ENCODE data around the gene ZNF341.

ZNF341 gene

DNA sequence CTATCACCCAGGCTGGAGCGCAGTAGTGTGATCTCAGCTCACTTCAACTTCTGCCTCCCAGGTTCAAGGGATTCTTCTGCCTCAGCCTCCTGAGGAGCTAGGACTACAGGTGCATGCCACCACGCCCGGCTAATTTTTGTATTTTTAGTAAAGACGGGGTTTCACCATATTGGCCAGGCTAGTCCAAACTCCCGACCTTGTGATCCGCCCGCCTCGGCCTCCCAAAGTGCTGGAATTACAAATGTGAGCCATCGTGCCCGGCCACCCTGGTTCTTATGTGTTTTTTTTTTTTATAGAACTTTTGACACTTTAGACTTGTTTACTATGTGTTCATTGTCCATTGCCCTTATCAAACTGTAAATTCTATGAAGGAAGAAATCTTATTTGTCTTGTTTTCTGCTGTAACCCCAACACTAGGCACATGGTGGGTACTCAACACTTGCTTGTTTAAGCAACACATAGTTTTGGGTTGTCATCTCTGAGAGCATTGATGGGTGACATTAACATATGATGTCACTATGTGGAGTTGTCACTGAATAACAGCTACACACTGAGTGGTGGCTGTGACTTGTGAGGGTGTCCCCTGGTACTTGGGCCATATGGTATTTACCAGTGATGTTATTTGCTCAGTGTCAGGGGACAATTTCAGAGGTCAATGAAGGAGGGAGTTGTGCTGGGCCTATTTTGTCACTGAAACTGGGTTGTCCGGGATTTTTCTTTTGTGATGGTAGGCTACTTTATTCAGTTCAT is 10.2 kb upstream of the ZNF341 start:
- WGBS, 2 donors (ENCODE audit: extremely low coverage in 2 of 2, insufficient read length in 2 of 2, insufficient replicate concordance in 1 of 2), result no CpG with 5 or more reads among the region's 11 CpGs
- no peak overlapping the region for H4K8ac ChIP-seq (ENCODE audit: low read depth, low read length)
- H2AK5ac ChIP-seq (ENCODE audit: low read depth, low read length), result no peak overlapping the region
- no peak overlapping the region for H3K27ac ChIP-seq (replicated peaks; ENCODE audit: low read length)
- no peaks in the 10 kb centered on the region for H3K27me3 ChIP-seq (ENCODE audit: control insufficient read depth in 3 of 3, insufficient read depth in 3 of 3, low read depth in 1 of 3, low read length in 3 of 3)
- no peak overlapping the region for H3K18ac ChIP-seq (ENCODE audit: low read length)
- H2BK120ac ChIP-seq (ENCODE audit: low read depth, low read length), result no peak overlapping the region
- H3K9me3 ChIP-seq (replicated peaks in 1 of 2; ENCODE audit: control insufficient read depth in 2 of 2, insufficient read depth in 1 of 2, low read depth in 1 of 2, low read length in 2 of 2), result peaks cover 0 to 2% of the 10 kb centered on the region in 2 donors
- H3K14ac ChIP-seq (ENCODE audit: low read length), result no peak overlapping the region
- no peak for DNase-seq (ENCODE audit: low spot score)
- H2BK5ac ChIP-seq (ENCODE audit: low read length), result no peak overlapping the region
- H3K36me3 ChIP-seq (replicated peaks in 1 of 2; ENCODE audit: control insufficient read depth in 2 of 2, insufficient read depth in 2 of 2, low read length in 2 of 2), result no peaks in the 10 kb centered on the region
- H3K4ac ChIP-seq (ENCODE audit: low read length), result peak overlapping the region; percentile 76
- H3K23ac ChIP-seq (ENCODE audit: low read depth, low read length, poor library complexity), result no peak overlapping the region
- no peak overlapping the region for H2AFZ ChIP-seq (ENCODE audit: low read length)
- no peak overlapping the region for H2BK15ac ChIP-seq (ENCODE audit: low read length)
- no peaks in the 10 kb centered on the region for H3K79me1 ChIP-seq (ENCODE audit: low read depth, low read length)
- no peak overlapping the region for H3K4me2 ChIP-seq (ENCODE audit: insufficient read depth, low read length, poor library complexity, severe bottlenecking)
- H3K4me1 ChIP-seq (ENCODE audit: control insufficient read depth in 2 of 2, insufficient read depth in 1 of 2, low read depth in 1 of 2, low read length in 2 of 2), result peaks cover 0 to 2% of the 10 kb centered on the region in 2 donors
- H2BK12ac ChIP-seq (ENCODE audit: low read length), result no peak overlapping the region
- H4K91ac ChIP-seq (ENCODE audit: low read depth, low read length, poor library complexity), result no peak overlapping the region
- no peak overlapping the region for H3K9ac ChIP-seq (ENCODE audit: low read depth, low read length, poor library complexity)
- H3K4me3 ChIP-seq (ENCODE audit: low read length in 2 of 2), result no peak overlapping the region

DNA sequence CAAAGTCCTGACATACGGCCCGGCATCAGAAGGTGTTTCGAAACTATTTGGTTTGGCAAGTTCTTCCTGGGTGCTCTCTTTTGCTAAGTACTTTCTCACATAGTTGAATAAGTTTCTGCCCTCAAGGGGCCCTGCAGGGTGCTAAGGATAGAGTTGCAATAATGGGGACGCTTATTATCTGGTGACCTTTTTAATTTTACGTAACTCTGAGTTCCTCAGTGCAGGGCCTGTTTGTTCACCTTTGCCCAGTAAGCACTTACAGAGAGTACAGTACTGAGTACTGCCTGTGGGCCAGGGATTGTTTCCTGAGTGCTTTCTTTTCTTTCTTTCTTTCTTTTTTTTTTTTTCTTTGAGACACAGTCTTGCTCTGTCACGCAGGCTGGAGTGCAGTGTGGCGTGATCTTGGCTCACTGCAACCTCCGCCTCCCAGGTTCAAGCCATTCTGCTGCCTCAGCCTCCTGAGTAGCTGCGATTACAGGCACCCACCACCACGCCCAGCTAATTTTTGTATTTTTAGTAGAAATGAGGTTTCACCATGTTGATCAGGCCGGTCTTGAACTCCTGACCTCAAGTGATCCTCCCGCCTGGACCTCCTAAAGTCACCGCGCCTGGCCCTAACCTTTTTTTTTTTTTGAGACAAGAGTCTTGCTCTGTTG is 7.2 kb upstream of the ZNF341 start:
- H2BK12ac ChIP-seq (ENCODE audit: low read length), result no peak overlapping the region
- H3K27me3 ChIP-seq (ENCODE audit: control insufficient read depth in 3 of 3, insufficient read depth in 3 of 3, low read depth in 1 of 3, low read length in 3 of 3), result no peaks in the 10 kb centered on the region
- H3K14ac ChIP-seq (ENCODE audit: low read length), result no peak overlapping the region
- no peak for DNase-seq (ENCODE audit: low spot score)
- H3K79me1 ChIP-seq (ENCODE audit: low read depth, low read length), result no peaks in the 10 kb centered on the region
- no peaks in the 10 kb centered on the region for H3K36me3 ChIP-seq (replicated peaks in 1 of 2; ENCODE audit: control insufficient read depth in 2 of 2, insufficient read depth in 2 of 2, low read length in 2 of 2)
- no peak overlapping the region for H2AK5ac ChIP-seq (ENCODE audit: low read depth, low read length)
- H2BK15ac ChIP-seq (ENCODE audit: low read length), result no peak overlapping the region
- no peak overlapping the region for H4K8ac ChIP-seq (ENCODE audit: low read depth, low read length)
- H3K4me3 ChIP-seq (ENCODE audit: low read length in 2 of 2), result no peak overlapping the region
- H4K91ac ChIP-seq (ENCODE audit: low read depth, low read length, poor library complexity), result no peak overlapping the region
- no peak overlapping the region for H3K4ac ChIP-seq (ENCODE audit: low read length)
- H3K18ac ChIP-seq (ENCODE audit: low read length), result no peak overlapping the region
- no peak overlapping the region for H2BK120ac ChIP-seq (ENCODE audit: low read depth, low read length)
- H2BK5ac ChIP-seq (ENCODE audit: low read length), result no peak overlapping the region
- H3K9me3 ChIP-seq (replicated peaks in 1 of 2; ENCODE audit: control insufficient read depth in 2 of 2, insufficient read depth in 1 of 2, low read depth in 1 of 2, low read length in 2 of 2), result peaks cover 0 to 2% of the 10 kb centered on the region in 2 donors
- H3K9ac ChIP-seq (ENCODE audit: low read depth, low read length, poor library complexity), result no peak overlapping the region
- H3K4me1 ChIP-seq (ENCODE audit: control insufficient read depth in 2 of 2, insufficient read depth in 1 of 2, low read depth in 1 of 2, low read length in 2 of 2), result peaks cover 0 to under 1% of the 10 kb centered on the region in 2 donors
- H2AFZ ChIP-seq (ENCODE audit: low read length), result no peak overlapping the region
- no peak overlapping the region for H3K4me2 ChIP-seq (ENCODE audit: insufficient read depth, low read length, poor library complexity, severe bottlenecking)
- no CpG with 5 or more reads among the region's 14 CpGs for WGBS, 2 donors (ENCODE audit: extremely low coverage in 2 of 2, insufficient read length in 2 of 2, insufficient replicate concordance in 1 of 2)
- H3K27ac ChIP-seq (replicated peaks; ENCODE audit: low read length), result no peak overlapping the region
- no peak overlapping the region for H3K23ac ChIP-seq (ENCODE audit: low read depth, low read length, poor library complexity)

DNA sequence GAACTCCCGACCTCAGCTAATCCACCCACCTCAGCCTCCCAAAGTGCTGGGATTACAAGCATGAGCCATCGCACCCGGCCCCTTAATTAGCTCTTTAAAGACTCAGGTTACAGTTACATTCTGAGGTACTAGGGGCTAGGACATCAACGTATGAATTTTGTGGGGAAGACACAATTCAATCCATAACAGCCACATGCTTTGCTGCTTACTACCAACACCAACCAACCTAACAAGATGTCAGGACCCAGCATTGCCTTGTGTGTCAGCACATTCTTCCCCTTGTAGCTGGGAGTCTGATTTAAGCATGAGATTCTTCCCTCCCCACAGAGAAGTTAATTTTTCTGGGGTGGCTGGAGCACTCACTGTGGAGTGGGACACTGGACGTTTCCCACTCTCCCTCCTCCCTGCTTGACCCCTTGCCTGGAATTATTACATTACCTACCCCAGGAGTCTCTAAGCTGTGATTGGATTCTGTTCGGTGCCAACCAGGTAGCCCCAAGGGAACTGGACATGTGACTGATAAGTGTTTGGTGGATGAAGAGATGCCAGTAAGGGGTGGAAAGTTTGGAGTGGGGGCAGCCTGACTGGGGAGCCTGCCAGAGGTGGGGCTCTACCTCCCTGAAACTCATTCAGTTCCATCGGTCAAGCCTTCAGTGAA is 6.1 kb upstream of the ZNF341 start:
- peaks cover 0 to 2% of the 10 kb centered on the region in 2 donors for H3K9me3 ChIP-seq (replicated peaks in 1 of 2; ENCODE audit: control insufficient read depth in 2 of 2, insufficient read depth in 1 of 2, low read depth in 1 of 2, low read length in 2 of 2)
- H3K4me3 ChIP-seq (ENCODE audit: low read length in 2 of 2), result no peak overlapping the region
- H3K23ac ChIP-seq (ENCODE audit: low read depth, low read length, poor library complexity), result no peak overlapping the region
- WGBS, 2 donors (ENCODE audit: extremely low coverage in 2 of 2, insufficient read length in 2 of 2, insufficient replicate concordance in 1 of 2), result no CpG with 5 or more reads among the region's 7 CpGs
- no peak overlapping the region for H3K14ac ChIP-seq (ENCODE audit: low read length)
- H3K4ac ChIP-seq (ENCODE audit: low read length), result no peak overlapping the region
- H4K8ac ChIP-seq (ENCODE audit: low read depth, low read length), result no peak overlapping the region
- no peak overlapping the region for H3K27ac ChIP-seq (replicated peaks; ENCODE audit: low read length)
- no peak overlapping the region for H2BK120ac ChIP-seq (ENCODE audit: low read depth, low read length)
- DNase-seq (ENCODE audit: low spot score), result no peak
- H3K4me2 ChIP-seq (ENCODE audit: insufficient read depth, low read length, poor library complexity, severe bottlenecking), result no peak overlapping the region
- no peak overlapping the region for H2AFZ ChIP-seq (ENCODE audit: low read length)
- no peak overlapping the region for H2BK15ac ChIP-seq (ENCODE audit: low read length)
- H2BK12ac ChIP-seq (ENCODE audit: low read length), result no peak overlapping the region
- no peak overlapping the region for H2AK5ac ChIP-seq (ENCODE audit: low read depth, low read length)
- H4K91ac ChIP-seq (ENCODE audit: low read depth, low read length, poor library complexity), result no peak overlapping the region
- H3K79me1 ChIP-seq (ENCODE audit: low read depth, low read length), result no peaks in the 10 kb centered on the region
- H3K18ac ChIP-seq (ENCODE audit: low read length), result no peak overlapping the region
- no peaks in the 10 kb centered on the region for H3K36me3 ChIP-seq (replicated peaks in 1 of 2; ENCODE audit: control insufficient read depth in 2 of 2, insufficient read depth in 2 of 2, low read length in 2 of 2)
- no peaks in the 10 kb centered on the region for H3K27me3 ChIP-seq (ENCODE audit: control insufficient read depth in 3 of 3, insufficient read depth in 3 of 3, low read depth in 1 of 3, low read length in 3 of 3)
- H2BK5ac ChIP-seq (ENCODE audit: low read length), result no peak overlapping the region
- no peaks in the 10 kb centered on the region for H3K4me1 ChIP-seq (ENCODE audit: control insufficient read depth in 2 of 2, insufficient read depth in 1 of 2, low read depth in 1 of 2, low read length in 2 of 2)
- no peak overlapping the region for H3K9ac ChIP-seq (ENCODE audit: low read depth, low read length, poor library complexity)

GRCh38 chr20:33727115-33727479 is 4.7 kb upstream of the ZNF341 start:
- H2BK15ac ChIP-seq (ENCODE audit: low read length), result no peak overlapping the region
- H3K4me2 ChIP-seq (ENCODE audit: insufficient read depth, low read length, poor library complexity, severe bottlenecking), result no peak overlapping the region
- H2AK5ac ChIP-seq (ENCODE audit: low read depth, low read length), result no peak overlapping the region
- no peak for DNase-seq (ENCODE audit: low spot score)
- no peak overlapping the region for H4K8ac ChIP-seq (ENCODE audit: low read depth, low read length)
- H3K23ac ChIP-seq (ENCODE audit: low read depth, low read length, poor library complexity), result no peak overlapping the region
- H3K14ac ChIP-seq (ENCODE audit: low read length), result no peak overlapping the region
- H3K27me3 ChIP-seq (ENCODE audit: control insufficient read depth in 3 of 3, insufficient read depth in 3 of 3, low read depth in 1 of 3, low read length in 3 of 3), result no peaks in the 10 kb centered on the region
- H2BK120ac ChIP-seq (ENCODE audit: low read depth, low read length), result no peak overlapping the region
- H2BK12ac ChIP-seq (ENCODE audit: low read length), result no peak overlapping the region
- H3K9me3 ChIP-seq (replicated peaks in 1 of 2; ENCODE audit: control insufficient read depth in 2 of 2, insufficient read depth in 1 of 2, low read depth in 1 of 2, low read length in 2 of 2), result no peaks in the 10 kb centered on the region
- peaks cover 0 to 2% of the 10 kb centered on the region in 2 donors for H3K36me3 ChIP-seq (replicated peaks in 1 of 2; ENCODE audit: control insufficient read depth in 2 of 2, insufficient read depth in 2 of 2, low read length in 2 of 2)
- H3K27ac ChIP-seq (replicated peaks; ENCODE audit: low read length), result no peak overlapping the region
- H3K4ac ChIP-seq (ENCODE audit: low read length), result no peak overlapping the region
- no CpG with 5 or more reads among the region's 5 CpGs for WGBS, 2 donors (ENCODE audit: extremely low coverage in 2 of 2, insufficient read length in 2 of 2, insufficient replicate concordance in 1 of 2)
- H4K91ac ChIP-seq (ENCODE audit: low read depth, low read length, poor library complexity), result no peak overlapping the region
- no peak overlapping the region for H2BK5ac ChIP-seq (ENCODE audit: low read length)
- no peak overlapping the region for H3K4me3 ChIP-seq (ENCODE audit: low read length in 2 of 2)
- peaks cover 0 to 3% of the 10 kb centered on the region in 2 donors for H3K4me1 ChIP-seq (ENCODE audit: control insufficient read depth in 2 of 2, insufficient read depth in 1 of 2, low read depth in 1 of 2, low read length in 2 of 2)
- no peaks in the 10 kb centered on the region for H3K79me1 ChIP-seq (ENCODE audit: low read depth, low read length)
- H3K18ac ChIP-seq (ENCODE audit: low read length), result no peak overlapping the region
- no peak overlapping the region for H2AFZ ChIP-seq (ENCODE audit: low read length)
- no peak overlapping the region for H3K9ac ChIP-seq (ENCODE audit: low read depth, low read length, poor library complexity)
